Measurements from ENCODE around the gene RAB11B. TPM values are rescaled to one million over a fixed set of nuclear protein-coding genes. Genes with fewer than 3 reads are reported as not detected.

The RAB11B gene
- total and polyA plus RNA-seq, 10 of the 15 experiments (the other 5 are each of a cell fraction or from before 2014, with no cell fraction given) = 0.92 to 82.5 (median 17.9) TPM

DNA sequence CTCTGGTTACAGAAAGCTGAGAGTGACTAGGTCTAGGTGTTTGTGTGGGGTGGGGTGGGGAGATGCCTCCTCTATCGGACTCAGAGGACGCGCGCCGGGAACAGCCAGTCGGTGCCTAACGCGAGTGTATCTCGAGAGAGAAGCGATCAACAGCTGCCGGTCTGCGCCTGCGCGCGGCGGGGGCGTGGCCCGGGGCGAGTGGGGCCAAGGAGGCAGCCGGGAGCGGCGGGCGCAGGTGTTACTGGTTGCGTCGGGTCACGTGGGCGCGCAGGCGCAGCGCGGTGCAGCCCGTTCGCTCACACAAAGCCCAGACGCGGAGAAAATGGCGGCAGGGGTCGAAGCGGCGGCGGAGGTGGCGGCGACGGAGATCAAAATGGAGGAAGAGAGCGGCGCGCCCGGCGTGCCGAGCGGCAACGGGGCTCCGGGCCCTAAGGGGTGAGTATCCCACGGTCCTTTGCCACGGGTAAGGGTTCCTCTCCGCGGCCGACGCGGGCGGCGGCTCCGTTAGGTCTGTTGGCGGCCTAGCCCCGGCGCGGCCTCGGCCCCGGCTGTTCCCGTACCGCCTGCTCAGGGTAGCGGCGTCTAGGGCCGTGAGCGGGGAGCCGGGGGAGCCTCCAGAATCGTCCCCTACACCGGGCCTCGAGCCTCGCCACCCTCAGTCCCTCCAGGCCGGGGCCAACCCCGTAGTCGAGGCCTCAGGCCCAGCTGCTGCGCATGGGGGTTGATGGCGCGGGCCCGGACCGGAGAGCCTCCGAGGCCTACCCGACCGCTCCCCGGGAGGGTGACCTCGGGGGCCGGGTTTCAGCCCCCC lies 54.7 kb downstream of the RAB11B start, which contains the start of gene HNRNPM (continued):
- TF ChIP-seq, protein P1, sequence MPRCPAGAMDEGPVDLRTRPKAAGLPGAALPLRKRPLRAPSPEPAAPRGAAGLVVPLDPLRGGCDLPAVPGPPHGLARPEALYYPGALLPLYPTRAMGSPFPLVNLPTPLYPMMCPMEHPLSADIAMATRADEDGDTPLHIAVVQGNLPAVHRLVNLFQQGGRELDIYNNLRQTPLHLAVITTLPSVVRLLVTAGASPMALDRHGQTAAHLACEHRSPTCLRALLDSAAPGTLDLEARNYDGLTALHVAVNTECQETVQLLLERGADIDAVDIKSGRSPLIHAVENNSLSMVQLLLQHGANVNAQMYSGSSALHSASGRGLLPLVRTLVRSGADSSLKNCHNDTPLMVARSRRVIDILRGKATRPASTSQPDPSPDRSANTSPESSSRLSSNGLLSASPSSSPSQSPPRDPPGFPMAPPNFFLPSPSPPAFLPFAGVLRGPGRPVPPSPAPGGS (IDR thresholded peaks at IDR 0.05; ENCODE audit: borderline replicate concordance, insufficient read depth, low read depth, low read length, poor library complexity, severe bottlenecking) = no peak
- TF ChIP-seq, protein P2, sequence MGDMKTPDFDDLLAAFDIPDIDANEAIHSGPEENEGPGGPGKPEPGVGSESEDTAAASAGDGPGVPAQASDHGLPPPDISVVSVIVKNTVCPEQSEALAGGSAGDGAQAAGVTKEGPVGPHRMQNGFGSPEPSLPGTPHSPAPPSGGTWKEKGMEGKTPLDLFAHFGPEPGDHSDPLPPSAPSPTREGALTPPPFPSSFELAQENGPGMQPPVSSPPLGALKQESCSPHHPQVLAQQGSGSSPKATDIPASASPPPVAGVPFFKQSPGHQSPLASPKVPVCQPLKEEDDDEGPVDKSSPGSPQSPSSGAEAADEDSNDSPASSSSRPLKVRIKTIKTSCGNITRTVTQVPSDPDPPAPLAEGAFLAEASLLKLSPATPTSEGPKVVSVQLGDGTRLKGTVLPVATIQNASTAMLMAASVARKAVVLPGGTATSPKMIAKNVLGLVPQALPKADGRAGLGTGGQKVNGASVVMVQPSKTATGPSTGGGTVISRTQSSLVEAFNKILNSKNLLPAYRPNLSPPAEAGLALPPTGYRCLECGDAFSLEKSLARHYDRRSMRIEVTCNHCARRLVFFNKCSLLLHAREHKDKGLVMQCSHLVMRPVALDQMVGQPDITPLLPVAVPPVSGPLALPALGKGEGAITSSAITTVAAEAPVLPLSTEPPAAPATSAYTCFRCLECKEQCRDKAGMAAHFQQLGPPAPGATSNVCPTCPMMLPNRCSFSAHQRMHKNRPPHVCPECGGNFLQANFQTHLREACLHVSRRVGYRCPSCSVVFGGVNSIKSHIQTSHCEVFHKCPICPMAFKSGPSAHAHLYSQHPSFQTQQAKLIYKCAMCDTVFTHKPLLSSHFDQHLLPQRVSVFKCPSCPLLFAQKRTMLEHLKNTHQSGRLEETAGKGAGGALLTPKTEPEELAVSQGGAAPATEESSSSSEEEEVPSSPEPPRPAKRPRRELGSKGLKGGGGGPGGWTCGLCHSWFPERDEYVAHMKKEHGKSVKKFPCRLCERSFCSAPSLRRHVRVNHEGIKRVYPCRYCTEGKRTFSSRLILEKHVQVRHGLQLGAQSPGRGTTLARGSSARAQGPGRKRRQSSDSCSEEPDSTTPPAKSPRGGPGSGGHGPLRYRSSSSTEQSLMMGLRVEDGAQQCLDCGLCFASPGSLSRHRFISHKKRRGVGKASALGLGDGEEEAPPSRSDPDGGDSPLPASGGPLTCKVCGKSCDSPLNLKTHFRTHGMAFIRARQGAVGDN (IDR thresholded peaks at IDR 0.05) = no peak
- TF ChIP-seq IKZF1 (conservative IDR thresholded peaks at IDR 0.05) (peak; percentile 61), ZNF274 (IDR thresholded peaks at IDR 0.05; ENCODE audit: insufficient read depth, insufficient read length) (no peak), SMARCA5 (IDR thresholded peaks at IDR 0.05) (no peak), SIN3A (IDR thresholded peaks at IDR 0.05; ENCODE audit: low read depth, low read length) (peak; percentile 61; the same call in 1 of the 2 replicates), ZSCAN29 (IDR thresholded peaks at IDR 0.05) (no peak), FOXK2 (IDR thresholded peaks at IDR 0.05) (no peak), ATF7 (IDR thresholded peaks at IDR 0.05; ENCODE audit: low read depth) (no peak), TAF1 (IDR thresholded peaks at IDR 0.05; ENCODE audit: borderline replicate concordance, low read depth, low read length) (peak; percentile 97), NFXL1 (IDR thresholded peaks at IDR 0.05; ENCODE audit: borderline replicate concordance) (no peak), TCF12 (IDR thresholded peaks at IDR 0.05; ENCODE audit: low read depth, low read length) (peak; percentile 48; the same call in 1 of the 2 replicates), RB1 (IDR thresholded peaks at IDR 0.05; ENCODE audit: borderline replicate concordance) (peak; percentile 32; the same call in 1 of the 2 replicates), SP1 (IDR thresholded peaks at IDR 0.05; ENCODE audit: low read depth, low read length) (peak; percentile 57), LARP7 (IDR thresholded peaks at IDR 0.05) (peak; percentile 68), SRF (IDR thresholded peaks at IDR 0.05; ENCODE audit: low read depth in 2 of 2, low read length in 2 of 2) (0 out of 4 replicates have a peak, but pooled peaks of 1 of the 2 experiments have one; percentile 23), BCL11A (IDR thresholded peaks at IDR 0.05; ENCODE audit: low read depth, low read length) (no peak)
- TF ChIP-seq, protein P3, sequence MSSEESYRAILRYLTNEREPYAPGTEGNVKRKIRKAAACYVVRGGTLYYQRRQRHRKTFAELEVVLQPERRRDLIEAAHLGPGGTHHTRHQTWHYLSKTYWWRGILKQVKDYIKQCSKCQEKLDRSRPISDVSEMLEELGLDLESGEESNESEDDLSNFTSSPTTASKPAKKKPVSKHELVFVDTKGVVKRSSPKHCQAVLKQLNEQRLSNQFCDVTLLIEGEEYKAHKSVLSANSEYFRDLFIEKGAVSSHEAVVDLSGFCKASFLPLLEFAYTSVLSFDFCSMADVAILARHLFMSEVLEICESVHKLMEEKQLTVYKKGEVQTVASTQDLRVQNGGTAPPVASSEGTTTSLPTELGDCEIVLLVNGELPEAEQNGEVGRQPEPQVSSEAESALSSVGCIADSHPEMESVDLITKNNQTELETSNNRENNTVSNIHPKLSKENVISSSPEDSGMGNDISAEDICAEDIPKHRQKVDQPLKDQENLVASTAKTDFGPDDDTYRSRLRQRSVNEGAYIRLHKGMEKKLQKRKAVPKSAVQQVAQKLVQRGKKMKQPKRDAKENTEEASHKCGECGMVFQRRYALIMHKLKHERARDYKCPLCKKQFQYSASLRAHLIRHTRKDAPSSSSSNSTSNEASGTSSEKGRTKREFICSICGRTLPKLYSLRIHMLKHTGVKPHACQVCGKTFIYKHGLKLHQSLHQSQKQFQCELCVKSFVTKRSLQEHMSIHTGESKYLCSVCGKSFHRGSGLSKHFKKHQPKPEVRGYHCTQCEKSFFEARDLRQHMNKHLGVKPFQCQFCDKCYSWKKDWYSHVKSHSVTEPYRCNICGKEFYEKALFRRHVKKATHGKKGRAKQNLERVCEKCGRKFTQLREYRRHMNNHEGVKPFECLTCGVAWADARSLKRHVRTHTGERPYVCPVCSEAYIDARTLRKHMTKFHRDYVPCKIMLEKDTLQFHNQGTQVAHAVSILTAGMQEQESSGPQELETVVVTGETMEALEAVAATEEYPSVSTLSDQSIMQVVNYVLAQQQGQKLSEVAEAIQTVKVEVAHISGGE (CRISPR knock-in tag; IDR thresholded peaks at IDR 0.05) = no peak
- TF ChIP-seq, protein P4, sequence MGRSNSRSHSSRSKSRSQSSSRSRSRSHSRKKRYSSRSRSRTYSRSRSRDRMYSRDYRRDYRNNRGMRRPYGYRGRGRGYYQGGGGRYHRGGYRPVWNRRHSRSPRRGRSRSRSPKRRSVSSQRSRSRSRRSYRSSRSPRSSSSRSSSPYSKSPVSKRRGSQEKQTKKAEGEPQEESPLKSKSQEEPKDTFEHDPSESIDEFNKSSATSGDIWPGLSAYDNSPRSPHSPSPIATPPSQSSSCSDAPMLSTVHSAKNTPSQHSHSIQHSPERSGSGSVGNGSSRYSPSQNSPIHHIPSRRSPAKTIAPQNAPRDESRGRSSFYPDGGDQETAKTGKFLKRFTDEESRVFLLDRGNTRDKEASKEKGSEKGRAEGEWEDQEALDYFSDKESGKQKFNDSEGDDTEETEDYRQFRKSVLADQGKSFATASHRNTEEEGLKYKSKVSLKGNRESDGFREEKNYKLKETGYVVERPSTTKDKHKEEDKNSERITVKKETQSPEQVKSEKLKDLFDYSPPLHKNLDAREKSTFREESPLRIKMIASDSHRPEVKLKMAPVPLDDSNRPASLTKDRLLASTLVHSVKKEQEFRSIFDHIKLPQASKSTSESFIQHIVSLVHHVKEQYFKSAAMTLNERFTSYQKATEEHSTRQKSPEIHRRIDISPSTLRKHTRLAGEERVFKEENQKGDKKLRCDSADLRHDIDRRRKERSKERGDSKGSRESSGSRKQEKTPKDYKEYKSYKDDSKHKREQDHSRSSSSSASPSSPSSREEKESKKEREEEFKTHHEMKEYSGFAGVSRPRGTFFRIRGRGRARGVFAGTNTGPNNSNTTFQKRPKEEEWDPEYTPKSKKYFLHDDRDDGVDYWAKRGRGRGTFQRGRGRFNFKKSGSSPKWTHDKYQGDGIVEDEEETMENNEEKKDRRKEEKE (IDR thresholded peaks at IDR 0.05) = no peak
